Activated CD4-positive, alpha-beta T cell treated with anti-CD3 and anti-CD28 coated beads for 48 hours (primary cell): ENCODE measurements around the gene CACNG6.
"Not testable (repeated sequence)": the region's sequence is repeated elsewhere in the genome, so short reads cannot be mapped to it uniquely, and the experiment has no call there.

Experiments used
- DNase-seq: peaks from one replicate; pipeline ENCODE4 v3.0.0-alpha.2; 2020

The CACNG6 gene, protein sequence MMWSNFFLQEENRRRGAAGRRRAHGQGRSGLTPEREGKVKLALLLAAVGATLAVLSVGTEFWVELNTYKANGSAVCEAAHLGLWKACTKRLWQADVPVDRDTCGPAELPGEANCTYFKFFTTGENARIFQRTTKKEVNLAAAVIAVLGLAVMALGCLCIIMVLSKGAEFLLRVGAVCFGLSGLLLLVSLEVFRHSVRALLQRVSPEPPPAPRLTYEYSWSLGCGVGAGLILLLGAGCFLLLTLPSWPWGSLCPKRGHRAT

DNA sequence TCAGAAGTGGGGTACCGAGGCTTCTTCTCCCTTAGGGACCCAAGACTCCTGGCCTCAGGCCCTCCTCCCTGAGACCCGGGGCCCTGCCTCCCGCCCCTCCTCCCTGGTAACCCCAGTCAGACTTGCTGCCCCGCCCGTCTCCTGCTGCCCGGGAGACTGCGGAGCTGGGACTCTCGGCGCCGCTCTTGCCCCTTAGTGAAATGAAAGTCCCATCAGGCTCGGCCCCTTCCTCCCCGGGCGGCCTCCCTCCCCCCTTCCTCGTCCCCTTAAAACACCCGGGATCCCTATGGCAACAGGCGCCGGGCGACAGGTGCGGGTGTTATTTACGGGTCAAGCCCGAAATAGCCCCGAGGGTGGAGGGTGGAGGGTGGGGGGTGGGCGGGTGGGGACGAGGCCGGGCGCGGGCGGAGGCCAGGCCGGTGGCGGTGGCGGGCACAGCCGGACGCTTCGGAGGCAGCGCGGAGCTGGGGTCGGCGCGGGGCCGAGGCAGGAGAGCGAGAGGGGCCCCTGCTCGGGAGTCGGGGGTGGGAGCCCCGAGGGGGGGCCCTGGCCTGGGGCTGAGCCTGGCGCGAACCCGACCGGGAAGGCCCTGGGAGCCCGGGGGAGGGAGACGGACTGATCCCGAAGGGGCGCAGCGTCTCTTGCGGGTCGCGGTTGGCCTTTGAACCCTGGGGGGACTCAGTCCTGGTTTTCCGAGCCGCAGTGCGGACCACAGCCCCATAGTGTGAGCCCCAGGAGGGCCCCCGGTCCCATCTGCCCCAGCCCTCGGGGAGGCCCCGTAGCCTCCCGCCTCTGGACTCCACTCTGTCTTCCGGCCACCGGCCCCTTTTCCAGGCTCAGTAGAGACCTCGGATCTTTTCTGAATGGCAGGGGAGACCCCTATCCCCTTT is at the start of gene CACNG6:
CACNG6 (plus strand) TSS at position 414 of the 890 bp plus-strand sequence. CDS start 1,241 bp downstream, outside the sequence.
- no peak for DNase-seq

DNA sequence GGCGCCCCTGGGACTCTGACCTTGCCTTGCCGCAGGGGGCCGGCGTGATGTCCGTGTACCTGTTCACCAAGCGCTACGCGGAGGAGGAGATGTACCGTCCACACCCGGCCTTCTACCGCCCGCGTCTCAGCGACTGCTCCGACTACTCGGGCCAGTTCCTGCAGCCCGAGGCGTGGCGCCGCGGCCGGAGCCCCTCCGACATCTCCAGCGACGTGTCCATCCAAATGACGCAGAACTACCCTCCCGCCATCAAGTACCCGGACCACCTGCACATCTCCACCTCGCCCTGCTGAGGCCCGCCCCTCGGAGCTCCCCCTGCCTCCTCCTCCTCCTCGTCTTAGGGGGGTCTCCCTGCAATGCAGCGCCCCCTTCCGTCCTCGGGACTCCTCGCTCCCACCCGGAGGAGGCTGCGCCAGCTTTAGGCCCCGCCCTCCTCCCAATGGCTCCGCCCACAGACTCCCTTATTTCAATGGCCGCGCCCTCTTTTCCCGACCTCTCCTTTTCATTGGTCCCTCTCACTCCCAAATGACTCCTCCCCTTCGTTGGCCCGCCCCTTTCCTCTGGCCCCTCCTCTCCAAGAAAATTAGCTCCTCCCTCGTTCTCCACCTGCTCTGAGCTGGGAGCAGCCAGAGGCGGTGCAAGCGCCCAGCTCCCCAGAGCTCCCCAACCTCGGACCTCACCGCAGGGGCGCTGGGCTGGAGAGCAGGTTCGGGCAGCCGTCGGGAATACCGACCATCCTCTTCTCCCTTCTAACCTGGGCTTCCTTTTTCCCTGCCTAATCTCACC is 49.2 kb upstream of the CACNG6 start:
- DNase-seq = peak; percentile 48

DNA sequence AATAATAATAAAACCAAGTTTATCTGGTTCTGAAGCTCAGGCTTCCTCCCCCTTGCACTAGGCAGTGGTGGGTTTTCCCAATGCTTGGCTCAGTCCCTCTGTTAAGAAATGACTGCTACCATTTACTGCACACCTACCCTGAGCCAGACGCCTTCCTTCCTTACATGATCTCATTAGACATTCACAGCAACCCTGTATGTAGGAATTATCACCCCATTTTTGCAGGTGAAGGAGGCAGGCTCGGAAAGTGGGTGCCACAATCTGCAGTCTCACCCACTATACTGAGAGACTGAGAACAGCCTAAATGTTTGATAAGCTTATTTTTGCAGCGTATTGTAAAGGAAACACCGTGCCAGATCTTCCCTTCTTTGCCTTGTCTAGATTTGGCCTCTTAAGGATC is 47.0 kb upstream of the CACNG6 start:
- DNase-seq = no peak

DNA sequence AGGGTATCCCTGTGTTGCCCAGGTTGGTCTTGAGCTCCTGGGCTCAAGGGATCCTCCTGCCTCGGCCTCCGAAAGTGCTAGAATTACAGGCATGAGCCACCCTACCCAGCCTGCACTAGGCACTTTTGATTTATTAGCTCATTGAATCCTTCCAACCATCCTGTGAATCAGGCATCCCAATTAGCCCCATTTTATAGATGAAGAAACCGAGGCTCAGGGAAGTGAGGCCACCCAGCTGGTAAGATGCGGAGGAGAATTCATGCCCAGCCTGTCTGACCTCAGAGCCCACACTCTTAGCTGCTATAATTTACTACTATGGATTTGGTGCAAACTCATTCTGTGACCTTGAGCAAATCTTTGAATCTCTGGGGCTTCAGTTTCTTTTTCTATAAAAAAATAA is 46.5 kb upstream of the CACNG6 start:
- no peak for DNase-seq

DNA sequence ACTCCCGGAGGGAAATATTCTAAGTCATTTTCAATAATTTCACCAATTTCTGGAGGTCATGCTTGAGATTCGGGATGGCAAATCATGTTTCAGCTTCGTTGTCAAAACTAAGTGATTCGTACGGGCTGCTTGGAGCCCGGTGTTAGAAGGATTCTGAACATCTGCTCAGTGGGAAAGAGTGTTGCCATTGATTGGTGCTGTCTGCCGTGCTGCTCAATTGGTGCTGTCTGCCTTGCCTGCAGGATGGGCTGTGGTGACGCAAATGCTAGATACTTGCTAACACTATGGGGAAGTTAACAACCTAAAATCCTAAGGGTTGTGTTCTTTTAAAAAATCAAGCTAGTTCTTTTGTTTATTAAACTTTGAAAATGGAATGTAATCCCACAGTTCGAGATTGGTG is 46.0 kb upstream of the CACNG6 start:
- DNase-seq = no peak

DNA sequence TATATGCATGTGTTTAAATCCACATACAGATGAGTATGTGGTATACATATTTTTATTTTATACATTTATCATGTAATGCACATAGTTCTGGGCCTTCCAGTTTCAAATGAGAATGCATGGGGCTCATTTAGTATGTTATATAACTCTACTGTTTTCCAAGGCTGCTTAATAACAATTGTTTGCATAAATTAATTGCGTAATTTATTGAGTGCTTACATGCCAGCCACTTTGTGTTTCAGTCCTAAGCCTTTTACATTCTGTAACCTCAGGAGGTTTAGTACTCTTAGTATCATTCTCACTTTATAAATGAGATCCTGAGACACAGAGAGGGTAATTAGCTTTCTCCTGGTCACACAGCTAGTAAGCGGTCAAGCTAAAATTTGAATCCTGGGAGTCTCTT is 45.4 kb upstream of the CACNG6 start:
- DNase-seq = no peak

DNA sequence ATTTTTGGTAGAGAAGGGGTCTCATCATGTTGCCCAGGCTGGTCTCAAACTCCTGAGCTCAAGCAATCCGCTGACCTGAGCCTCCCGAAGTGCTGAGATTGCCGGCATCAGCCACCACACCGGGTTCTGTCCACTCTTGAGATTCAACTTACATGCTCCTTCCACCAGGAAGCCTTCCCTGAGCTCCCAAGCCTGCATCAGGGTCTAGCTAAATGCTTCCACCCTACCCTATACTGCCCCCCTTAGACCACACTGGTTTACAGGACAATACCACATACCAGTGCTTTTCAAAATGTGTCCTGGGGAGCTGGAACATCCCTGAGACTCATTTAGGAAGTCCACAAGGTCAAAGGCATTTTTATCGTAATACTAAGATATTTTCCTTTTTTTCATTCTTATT is 43.8 kb upstream of the CACNG6 start:
- DNase-seq = no peak

DNA sequence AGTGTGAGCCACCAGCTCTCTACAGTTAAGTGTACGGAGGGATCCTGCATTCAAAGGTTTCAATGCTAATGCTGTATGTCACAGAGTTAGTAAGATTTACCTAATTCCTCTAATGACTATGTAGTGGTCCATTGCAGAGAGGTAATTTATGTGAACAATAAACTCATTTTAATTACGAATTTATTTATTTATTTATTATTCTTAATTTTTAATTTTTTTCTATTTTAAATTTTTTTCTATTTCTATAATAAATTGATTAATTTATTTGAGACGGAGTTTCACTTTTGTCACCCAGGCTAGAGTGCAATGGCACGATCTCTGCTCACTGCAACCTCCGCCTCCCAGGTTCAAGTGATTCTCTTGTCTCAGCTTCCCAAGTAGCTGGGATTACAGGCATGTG is 42.8 kb upstream of the CACNG6 start:
- DNase-seq = not testable (repeated sequence)

DNA sequence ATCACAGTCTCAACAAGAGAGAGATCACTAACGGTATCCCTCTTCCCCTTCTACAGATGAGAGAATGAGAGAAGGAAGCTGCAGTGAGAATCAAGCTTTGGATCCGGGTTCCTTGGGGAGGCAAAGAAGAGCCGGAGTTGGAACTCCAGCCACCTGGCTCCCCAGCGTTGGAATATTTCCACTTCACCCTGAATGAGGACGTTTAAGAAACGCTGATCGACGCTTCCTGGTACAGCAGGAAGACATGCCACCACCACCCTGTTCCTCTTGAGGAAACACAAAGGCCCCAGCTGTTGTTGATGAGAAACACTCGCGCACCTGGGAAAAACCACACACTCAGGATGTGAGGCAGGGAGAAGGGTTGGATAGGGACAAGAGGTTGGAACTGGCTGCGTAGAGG is 40.0 kb upstream of the CACNG6 start:
- no peak for DNase-seq

DNA sequence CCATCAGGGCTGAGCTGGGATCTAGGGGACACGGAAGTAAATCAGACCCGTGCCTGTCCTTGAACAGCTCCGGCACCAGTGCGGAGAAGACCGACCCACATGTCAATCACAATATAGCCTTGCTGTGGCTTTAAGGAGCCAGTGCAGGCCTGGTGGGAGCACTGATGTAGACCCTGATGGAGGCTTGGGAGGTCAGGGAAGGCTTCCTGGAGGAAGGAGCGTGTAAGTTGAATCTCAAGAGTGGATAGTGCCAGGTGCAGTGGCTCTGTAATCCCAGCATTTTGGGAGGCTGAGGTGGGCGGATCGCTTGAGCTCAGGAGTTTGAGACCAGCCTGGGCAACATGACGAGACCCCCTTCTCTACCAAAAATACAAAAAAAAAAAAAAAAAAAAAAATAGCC is 39.5 kb upstream of the CACNG6 start:
- no peak for DNase-seq

DNA sequence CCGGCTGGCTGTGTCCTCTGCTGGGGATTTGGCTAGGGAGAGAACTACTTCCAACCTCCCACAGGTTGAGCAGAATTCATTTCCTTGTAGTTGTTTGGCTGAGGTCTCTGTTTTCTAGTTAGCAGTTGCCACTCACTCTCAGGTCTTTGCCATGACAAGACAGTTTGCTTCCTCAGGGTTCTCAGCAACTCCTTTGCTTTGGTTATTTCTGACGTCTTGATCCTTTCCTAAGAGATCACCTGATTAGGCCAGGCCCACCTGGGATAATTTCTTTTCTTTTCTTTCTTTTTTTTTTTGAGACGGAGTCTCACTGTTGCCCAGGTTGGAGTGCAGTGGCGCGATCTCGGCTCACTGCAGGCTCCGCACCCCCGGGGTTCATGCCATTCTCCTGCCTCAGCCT is 38.1 kb upstream of the CACNG6 start:
- DNase-seq = no peak

DNA sequence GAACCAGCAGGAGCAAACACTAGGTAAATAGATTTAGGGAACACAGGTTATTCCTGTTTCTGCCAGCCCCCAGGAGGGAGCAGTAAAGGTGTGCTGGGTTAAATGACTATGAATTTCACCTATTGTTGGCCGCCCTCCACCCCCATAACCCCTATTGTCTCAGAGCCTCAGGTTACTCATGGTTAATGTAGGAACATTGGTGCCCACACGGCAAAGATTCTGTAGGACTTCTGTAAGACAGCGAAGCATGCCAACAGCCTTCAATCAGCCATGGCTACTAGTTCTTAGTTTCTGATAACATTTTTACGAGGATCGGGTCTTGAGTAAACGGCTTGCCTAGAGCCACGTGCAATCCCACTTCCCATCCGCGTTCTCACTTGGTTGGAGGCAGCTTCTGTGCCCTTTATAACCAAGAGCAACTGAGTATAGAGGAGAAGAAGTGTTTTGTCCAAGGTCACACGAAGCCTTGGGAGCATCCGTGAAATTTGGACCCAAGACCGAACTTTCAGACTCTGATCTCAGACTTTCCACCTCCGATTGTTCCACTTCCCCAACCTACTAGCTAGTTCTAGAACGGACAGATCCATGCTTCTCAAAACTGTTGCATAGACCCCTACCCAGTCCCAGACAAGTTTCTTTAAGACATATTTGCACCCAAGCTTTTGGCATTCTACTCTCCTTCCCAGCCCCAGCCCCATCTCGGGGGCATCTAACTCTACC is 33.8 kb upstream of the CACNG6 start:
- DNase-seq = no peak

DNA sequence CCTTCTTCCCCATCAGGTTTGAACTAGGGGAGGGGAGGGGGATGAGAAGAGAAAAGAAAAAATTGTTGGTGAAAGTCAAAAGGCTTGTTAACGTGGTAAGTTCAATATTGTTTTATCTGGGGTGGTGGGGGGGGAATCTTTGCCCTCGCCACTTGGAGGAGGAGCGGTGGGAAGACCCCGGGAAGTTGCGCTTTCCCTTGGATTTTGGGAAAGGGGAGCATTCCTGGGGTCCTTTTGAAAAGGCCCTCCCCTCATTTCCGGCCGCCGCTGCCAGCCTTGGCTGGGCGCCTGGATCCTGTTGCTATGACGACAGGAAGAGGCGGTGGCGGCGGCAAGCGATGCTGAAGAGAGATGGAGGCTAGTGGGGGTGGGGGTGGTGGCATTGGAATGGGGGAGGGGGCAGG is 33.3 kb upstream of the CACNG6 start:
- DNase-seq = no peak

DNA sequence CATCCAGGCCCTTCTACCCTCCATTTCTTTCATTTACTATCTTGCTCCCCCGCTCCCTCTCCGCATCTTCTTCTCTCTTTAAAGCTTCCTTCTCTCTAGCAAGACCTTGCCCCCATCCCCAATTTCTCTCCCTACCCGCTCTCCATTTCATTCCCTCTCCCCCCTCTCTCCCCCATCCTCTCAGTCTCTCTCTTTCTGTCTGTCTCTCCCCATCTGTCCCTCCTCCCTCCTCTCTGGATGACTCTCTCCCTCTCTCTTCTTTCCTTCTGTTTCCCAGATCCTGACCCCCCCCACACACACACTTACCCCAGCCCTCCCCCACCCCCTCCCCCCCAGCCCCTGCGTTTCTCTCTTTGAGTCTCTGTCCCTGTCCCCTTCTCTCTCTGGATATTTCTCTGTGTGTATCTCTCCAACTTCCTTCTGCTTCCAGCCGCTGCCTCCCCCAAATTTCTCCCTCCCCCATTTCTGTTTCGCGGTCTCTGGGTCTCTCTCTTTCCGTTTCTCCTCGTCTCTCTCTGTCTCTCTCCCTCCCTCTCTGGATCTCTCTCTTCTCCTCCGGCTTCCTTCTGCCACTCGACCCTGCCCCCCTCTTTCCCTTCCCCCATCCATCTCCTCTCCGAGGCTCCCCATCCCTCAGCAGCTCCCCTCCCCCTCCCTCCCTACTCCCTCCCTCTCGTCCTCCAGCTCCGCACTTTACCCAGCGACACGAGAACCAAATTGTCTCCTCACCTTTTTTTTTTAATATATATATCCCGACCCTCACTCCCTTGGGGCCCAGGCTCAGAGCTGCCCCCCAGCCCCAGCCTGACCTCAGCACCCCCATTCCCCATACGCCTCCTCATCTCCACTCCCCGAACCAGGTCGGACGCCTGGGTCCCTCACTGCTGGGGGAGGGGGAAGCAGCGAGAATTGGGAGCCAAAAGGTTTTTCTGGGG is 32.3 kb upstream of the CACNG6 start:
- no peak for DNase-seq

DNA sequence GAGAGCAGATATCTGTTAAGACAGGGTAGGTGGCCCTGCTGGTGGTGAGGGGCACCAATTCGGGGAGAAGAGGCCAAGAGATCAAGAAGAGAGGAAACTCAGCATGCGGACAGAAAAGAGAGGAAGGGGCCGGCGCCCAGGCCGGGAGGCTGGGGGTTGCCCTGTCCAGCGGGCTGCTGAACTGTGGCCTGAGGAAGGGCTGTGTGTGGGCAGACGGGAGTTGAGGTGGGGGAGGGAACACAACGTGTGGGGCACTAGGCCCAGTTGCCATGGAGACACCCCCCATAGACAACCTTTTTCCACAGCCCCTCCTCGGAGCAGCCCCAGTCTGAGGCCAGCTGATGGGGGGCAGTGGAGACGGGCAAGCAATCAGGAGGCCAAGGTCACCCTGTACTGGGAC is 31.2 kb upstream of the CACNG6 start:
- DNase-seq = no peak

DNA sequence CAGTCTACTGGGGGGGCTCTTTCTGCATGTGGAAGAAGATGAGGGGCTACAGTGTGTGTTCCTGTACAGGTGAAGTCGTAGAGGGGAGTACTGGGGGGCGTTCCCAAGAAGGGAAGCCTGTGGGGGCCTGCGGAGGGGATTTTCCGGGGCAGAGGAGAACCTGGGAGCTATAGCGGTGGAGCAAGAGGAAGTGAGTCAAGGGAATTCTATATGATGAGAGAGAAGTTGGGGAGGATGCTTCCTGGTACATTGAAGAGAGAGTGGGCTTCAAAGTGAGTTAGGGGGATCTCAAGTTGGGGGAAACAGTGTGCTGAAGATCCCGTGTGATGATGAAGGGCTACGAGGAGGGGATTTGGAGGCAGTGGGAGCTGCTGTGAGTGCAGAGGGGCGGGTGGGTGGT is 30.6 kb upstream of the CACNG6 start:
- no peak for DNase-seq

DNA sequence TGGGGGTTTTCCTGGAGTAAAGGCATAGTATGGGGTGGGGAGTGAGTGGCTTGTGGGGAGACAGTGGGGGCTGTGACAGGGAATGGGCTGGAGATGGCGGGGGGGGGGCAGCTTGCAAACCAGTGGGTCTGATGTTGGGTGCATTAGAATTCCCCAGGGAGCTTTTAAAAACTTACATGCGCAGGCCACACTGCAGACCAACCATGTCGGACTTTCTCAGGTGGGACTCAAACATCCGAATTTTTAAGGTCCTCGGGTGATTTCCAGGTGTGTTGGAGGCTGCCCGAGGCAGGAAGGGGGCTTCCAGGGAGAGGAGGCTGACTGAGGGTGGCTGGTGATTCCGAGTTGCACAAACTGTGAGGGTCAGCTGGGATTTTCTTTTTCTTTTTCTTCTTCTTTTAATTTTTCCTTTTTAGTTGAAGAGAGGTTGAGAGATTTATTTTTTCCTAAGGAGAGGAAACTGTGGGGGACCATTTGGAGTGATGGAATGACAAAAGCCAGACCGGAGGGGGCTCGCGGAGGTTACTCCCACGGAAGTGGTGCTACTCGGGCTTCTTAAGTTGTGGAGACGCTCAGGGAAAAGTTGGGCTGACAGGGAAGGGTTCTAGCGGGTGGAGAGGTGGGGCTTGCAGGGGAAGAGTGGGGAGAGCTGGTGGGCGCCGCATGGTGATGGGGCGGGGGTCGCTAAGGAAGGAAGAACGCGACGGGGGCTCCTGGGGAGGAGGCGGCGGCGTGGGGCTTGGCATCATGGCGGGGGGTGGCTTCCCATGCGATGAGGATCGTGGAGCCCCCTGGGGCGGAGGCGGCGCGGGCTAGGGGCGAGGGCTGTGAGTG is 29.7 kb upstream of the CACNG6 start:
- no peak for DNase-seq

DNA sequence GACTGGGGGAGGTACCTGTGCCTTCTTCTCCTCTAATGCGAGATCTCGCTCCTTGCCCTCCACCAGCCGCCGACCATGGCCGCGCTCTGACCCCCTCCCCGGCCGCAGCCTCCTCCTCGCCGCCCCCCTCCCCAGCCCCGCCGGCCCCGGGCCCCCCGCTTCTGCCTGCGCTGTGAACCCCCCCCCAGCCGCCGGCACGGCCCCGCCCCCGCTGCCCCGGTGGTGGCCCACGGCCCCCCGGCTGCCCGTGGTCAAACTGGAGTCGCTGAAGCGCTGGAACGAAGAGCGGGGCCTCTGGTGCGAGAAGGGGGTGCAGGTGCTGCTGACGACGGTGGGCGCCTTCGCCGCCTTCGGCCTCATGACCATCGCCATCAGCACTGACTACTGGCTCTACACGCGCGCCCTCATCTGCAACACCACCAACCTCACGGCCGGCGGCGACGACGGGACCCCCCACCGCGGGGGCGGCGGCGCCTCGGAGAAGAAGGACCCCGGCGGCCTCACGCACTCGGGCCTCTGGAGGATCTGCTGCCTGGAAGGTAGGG is 28.5 kb upstream of the CACNG6 start, which contains the start of gene CACNG8:
CACNG8 (plus strand) TSS at position 51 of the 545 bp plus-strand sequence.
- DNase-seq = no peak

DNA sequence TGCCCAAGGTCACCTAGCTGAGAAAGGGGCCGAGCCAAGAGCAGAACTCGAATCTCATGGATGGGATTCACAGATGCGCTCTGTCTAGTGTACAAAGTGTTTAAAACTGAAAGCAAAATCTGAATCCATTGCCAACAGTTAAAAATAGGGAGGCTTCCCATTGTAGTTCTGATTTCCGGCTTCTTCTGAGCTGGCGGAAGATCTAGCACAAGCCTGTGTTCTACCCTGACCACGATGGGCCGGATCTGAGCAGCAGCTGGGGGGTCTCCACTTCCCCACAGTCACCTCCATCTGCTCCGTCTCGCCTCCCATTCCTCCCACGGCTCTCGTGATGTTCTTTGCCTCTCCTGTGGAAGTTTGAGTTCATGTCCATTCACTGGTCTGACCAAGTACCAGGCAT is 26.3 kb upstream of the CACNG6 start:
- no peak for DNase-seq

DNA sequence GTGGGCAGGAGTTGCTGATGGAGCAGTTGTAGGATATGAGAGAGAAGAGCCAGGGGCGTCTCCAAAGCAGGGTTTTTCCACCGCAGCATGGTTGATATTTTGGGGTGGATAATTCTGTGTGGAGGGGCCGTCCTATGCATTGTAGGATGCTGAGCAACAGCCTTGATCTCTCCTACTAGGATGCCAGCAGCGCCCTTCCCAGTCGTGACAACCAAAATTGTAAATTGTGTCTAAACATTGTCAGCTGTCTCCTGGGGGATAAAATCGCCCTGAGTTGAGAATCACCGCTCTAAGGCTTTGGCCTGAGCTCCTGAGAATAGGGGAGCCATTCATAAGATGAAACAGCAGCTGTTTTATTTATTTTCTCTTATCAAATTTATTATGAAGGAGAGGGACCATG is 24.5 kb upstream of the CACNG6 start:
- no peak for DNase-seq
